Endothelial cell of hepatic sinusoid (primary cell): ENCODE measurements around the gene ABL2.
"Not testable (repeated sequence)": the region's sequence is repeated elsewhere in the genome, so short reads cannot be mapped to it uniquely, and the experiment has no call there.

Experiments used
- in situ Hi-C: cut with HindIII; loops from 2 replicates; pipeline ENCODE4 v1.10.0; 2017; ENCODE audit warnings: low sequenced_read_pairs

ABL2 gene

GRCh38 chr1:179229214-179230140 lies at the start of gene ABL2:
Gene ABL2, minus strand, starts transcription at chr1:179229677. Its CDS starts 280 bp downstream, at chr1:179229397.
- in situ Hi-C loops = no loop called here

GRCh38 chr1:179278920-179279319 lies 49.4 kb upstream of the ABL2 start:
- in situ Hi-C loops = loop anchor here (25.0 kb wide), 1 partner anchor 142 kb away; no protein-coding TSS in a partner anchor

DNA sequence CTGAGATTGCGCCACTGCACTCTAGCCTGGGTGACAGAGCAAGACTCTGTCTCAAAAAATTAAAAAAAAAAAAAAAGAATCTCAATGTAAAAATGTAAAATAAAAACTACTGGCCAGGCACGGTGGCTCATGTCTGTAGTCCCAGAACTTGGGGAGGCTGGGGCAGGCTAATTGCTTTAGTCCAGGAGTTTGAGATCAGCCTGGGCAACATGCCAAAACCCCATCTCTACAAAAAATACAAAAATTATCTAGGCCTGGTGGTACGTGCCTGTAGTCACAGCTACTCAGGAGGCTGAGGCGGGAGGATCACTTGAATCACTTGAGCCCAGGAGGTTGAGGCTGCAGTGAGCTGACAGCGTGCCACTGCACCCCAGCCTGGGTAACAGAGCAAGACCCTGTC lies 44.9 kb upstream of the ABL2 start:
- in situ Hi-C loops = not testable (repeated sequence)

- in situ Hi-C loops = no loop called here
Observed at GRCh38 chr1:179269071-179269470, 39.6 kb upstream of the ABL2 start.

DNA sequence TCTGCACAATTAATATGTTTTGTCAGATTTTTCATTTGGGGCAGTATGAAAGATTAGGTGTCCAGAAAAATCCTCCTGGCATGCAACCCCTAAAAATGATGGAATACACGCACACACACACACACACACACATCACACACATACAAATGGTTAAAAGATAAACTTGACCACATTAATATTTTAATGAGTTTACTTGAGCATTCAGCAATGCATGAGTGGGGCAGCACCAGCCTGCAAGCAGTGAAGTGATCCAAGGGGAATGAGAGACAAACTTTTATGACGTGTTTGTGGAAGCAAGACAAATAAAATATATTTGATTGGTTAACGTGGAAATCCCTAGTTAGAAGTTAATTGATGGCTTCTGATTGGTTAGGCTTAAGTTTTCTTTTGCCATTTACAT lies 35.0 kb upstream of the ABL2 start:
- in situ Hi-C loops = no loop called here

DNA sequence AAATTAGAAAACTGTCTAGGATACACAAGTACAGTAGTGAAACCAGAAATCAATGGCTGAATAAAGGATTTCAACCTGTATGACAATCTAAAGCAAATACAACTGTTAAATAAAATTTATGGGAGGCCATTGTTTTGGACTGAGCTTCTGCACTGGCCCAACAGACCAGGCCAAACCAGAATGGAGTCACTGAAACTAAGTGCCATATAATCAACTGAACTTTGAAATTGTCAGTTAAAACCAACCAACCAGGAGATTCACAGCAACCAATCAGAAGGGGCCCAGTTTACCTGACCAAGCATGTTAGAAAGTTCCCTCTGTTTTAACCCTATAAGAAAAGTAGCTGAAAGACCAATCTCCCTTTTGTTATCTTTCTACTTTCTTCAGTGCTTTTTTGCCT lies 33.6 kb upstream of the ABL2 start:
- in situ Hi-C loops = no loop called here

DNA sequence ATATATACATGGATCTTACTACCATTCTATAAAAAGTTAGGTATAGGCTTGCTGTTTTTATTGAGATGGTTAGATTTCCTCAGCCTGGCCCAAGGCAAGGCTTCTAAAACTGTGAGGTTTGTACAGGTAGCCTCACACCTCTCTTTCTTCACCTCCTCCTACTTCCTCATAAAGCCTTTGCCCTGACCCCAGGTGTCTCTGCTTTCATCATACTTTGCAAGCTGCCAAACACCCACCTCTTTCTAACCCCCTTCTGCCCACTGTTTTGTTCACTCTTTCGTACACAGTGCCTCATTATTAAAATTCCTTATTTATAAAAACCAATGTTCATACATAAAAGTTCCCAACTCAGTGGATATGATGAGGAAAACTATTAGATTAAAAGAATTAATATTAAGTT lies 32.7 kb upstream of the ABL2 start:
- in situ Hi-C loops = no loop called here

GRCh38 chr1:179253286-179253972 lies 24.0 kb upstream of the ABL2 start:
- in situ Hi-C loops = no loop called here

DNA sequence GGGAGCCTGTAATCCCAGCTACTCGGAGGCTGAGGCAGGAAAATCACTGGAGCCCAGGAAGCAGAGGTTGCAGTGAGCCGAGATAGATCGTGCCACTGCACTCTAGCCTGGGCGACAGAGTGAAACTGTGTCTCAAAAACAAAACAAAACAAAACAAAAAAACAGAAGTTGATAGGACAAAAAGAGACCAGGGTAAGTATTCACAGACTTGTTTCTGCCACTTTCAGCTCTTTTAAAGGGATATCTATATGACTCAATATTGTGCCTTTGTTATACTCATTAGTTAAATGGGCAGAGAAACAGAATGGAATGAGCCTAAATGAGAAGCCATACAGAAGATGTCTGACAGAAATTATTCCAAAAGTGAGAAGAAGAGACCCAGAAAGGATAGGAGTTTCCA lies 23.1 kb upstream of the ABL2 start:
- in situ Hi-C loops = no loop called here

DNA sequence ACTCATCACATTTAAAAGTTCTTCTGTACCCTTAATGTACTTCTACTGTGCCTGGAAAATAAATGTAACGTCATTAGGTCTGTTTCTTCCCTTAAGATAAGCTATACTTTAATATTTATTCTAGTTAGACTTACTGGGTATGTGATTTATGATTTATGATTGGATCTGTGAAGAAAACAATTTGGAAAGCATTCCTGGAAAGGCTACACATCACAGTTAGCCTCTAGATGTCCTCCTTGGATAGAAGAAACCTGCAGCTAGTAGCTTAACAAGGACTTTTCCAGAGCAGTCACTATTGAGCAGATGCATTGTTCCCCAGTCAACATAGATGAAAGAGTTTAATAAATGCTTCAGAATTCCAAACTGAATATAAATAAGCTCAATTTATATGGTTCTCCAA lies 22.2 kb upstream of the ABL2 start:
- in situ Hi-C loops = no loop called here

DNA sequence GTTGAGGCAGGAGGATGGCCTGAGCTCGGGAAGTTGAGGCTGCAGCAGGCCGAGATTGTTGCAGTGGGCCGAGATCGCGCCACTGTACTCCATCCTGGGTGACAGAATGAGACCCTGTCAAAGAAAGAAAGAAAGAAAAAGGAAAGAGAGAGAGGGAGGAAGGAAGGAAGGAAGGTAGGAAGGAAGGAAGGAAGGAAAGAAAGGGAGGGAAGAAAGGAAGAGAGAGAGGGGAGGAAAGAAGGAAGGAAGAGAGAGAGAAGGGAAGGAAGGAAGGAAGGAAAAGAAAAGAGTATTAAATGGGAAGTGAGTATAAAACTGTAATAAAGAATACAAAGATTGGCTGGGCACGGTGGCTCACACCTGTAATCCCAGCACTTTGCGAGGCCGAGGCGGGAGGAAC lies 18.4 kb upstream of the ABL2 start:
- in situ Hi-C loops = loop anchor here (10.0 kb wide), 1 partner anchor 47 kb away; the partner anchor contains the start of gene SOAT1

DNA sequence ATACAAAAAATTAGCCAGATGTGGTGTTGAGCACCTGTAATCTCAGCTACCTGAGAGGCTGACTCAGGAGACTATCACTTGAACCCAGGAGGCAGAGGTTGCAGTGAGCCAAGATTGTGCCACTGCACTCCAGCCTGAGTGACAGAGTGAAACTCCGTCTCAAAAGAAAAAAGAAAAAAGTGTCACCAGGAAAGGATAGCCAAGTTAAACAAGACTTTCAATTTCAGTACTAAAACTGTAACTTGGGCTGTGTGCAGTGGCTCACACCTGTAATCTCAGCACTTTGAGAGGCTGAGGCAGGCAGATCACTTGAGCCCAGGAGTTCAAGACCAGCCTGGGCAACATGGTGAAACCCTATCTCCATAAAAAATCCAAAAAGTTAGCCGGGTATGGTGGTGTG lies 15.9 kb upstream of the ABL2 start:
- in situ Hi-C loops = loop anchor here (10.0 kb wide), 1 partner anchor 49 kb away; the partner anchor contains the start of gene SOAT1

DNA sequence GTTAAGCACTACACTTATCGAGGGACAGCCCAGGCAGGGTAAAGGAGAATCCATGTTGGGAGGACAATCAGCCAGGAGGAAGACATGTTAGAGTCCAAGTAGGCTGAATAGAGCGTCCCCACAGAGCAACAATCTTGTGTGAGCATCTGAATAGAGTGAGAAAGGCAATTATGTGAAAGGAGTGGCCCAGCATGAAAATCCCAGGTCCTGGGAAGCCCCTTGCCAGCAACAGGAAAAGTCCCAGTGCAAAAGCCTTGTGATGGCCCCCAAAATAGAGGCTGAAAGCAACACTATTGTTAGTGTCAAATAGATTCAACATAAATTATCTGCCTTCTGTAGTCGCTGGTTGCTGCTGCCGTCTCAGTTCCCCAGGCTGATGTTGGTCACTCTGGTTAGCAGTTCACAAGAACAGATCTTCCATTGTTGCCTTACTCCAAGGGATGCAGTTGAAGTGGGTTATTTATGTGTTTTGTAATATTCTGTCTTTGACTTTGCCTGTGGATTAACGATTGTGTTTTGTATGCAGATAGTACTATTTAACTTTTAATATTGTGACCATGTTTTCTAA lies 12.1 kb upstream of the ABL2 start:
- in situ Hi-C loops = loop anchor here (10.0 kb wide), 1 partner anchor 53 kb away; the partner anchor contains the start of gene SOAT1

DNA sequence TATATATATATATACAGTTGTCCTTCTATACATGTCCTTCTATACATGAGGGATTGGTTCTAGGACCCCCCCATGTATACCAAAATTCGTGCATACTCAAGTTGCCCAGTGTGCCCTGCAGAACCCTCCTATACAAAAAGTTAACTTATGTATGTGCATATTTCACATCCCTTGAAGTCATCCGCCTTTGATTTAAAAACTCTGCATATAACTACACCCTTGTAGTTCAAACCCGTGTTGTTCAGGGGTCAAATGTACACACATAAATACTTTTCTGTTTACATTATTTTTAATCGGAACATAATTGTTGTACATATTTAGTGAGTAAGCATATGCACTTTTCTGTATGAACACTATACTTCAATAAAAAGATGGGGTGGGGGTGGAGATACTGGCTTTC lies 7.7 kb upstream of the ABL2 start:
- in situ Hi-C loops = no loop called here

GRCh38 chr1:179234863-179235262 lies 5.4 kb upstream of the ABL2 start:
- in situ Hi-C loops = no loop called here

- in situ Hi-C loops = no loop called here
Observed at GRCh38 chr1:179231923-179232322, 2.4 kb upstream of the ABL2 start.

DNA sequence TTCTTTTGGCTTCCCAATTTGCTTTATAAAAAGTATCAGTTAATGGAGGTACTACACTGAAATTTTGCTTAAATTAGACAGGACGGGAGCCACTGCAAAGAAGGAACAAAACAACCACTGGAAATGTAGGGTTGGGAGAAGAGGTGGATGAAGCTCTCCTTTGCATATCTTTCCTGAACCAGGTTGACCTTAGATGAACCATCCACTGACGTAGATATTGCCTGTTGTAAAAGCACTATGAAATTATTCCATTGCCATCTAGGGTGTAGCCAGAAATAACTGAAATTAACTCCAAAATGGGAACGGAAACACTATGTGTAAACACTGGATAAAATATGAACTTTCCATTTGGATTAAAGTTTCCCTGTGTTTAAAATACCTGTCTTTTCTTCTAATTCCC lies 1.2 kb upstream of the ABL2 start:
- in situ Hi-C loops = no loop called here

GRCh38 chr1:179230251-179230650 lies 774 bp upstream of the ABL2 start:
- in situ Hi-C loops = no loop called here

DNA sequence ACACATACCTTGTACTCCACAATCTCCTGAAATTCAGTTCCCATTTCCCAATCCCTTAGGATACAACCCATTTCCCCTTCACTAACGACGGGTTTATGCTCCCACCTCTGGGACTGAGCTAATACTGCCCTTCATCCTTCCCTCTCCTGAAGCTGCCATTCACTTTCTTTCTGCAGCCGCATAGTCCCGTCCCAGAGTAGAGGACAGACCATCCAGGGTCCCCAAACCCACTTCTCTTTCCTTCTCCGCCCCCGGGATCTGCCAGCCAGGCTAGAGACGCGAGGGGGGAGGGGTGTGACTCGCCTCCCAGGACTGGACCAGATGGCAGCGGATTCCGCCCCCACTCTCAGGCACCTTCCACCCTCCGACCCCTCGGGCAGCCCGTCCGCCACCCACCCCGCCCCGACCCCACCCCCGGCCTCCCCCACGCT lies 679 bp downstream of the ABL2 start:
- in situ Hi-C loops = no loop called here

DNA sequence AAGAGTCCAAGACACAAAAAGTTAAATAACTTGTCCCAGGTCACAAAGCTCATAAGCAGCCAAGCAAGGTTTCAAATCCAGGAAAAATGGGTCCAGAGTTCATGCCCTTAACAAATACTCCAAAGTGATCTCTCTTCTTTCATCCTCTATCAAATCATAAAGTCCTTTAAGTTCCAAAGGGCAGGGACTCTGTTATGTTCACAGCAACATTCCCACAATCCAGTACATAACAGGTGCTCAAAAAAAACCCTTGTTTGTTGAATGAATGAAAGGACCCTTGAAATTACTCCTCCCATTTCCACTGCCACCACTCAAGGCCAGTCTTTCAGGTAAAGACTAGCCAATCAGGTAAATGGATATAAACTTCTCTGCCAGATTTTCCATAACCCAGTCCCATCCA lies 2.7 kb downstream of the ABL2 start:
- in situ Hi-C loops = no loop called here

DNA sequence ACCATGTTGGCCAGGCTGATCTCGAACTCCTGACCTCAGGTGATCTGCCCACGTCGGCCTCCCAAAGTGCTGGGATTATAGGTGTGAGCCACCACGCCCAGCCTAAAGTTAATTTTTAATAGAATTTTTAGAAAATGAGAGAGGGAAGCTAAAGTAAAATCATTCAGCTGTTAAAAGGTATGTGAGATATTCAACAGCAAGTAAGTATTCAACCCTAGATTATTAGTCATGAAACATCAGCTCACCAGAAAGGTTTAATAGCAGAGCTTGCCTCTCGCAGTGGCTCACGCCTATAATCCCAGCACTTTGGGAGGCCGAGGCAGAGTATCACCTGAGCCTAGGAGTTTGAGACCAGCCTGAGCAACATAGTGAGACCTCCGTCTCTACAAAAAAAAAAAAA lies 5.0 kb downstream of the ABL2 start:
- in situ Hi-C loops = not testable (repeated sequence)
